ENCODE data around the gene BAIAP2.

DNA sequence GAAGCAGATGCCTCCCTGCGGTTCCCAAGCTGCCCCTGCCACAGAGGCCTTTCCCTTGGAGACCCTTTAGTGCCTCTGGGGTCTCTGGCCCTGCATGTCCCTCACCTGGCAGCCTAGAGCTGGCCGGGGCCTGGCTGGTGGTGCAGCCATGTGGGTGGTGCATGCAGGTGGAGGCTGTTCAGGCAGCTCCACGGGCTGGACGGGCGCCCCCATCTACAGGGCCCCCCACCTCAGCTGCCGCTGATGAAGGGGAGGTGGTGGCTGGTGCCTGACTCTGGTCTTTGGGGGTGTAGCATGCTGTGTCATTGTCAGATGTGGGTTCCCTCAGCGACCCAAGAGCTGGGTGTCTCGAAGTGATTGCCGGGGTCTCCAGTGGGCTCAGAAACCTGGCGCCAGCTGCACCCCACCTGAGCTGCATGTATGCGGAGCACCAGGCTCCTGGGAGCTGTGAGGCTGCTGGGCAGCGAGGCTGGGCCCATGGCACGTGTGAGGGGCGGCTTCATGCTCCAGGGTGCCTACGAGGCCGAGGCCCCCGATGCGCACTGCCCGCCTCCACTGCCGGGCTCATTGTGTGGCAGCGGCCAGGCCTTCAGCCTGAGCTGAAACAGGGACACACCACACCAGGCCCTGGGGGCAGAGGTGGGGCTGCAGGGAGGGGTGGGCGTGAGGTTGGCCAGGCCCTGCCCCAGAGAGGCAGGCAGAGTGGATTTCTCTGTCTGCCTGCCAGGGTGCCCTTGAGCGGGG, 57.0 kb downstream of the BAIAP2 start:
- TF ChIP-seq, protein P1, sequence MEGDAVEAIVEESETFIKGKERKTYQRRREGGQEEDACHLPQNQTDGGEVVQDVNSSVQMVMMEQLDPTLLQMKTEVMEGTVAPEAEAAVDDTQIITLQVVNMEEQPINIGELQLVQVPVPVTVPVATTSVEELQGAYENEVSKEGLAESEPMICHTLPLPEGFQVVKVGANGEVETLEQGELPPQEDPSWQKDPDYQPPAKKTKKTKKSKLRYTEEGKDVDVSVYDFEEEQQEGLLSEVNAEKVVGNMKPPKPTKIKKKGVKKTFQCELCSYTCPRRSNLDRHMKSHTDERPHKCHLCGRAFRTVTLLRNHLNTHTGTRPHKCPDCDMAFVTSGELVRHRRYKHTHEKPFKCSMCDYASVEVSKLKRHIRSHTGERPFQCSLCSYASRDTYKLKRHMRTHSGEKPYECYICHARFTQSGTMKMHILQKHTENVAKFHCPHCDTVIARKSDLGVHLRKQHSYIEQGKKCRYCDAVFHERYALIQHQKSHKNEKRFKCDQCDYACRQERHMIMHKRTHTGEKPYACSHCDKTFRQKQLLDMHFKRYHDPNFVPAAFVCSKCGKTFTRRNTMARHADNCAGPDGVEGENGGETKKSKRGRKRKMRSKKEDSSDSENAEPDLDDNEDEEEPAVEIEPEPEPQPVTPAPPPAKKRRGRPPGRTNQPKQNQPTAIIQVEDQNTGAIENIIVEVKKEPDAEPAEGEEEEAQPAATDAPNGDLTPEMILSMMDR (IDR thresholded peaks at IDR 0.05), result no peak
- no peak for TF ChIP-seq EZH2 (IDR thresholded peaks at IDR 0.05; ENCODE audit: borderline replicate concordance, insufficient read depth, low read depth, low read length, poor library complexity, severe bottlenecking)
